Calu3 (cell line): ENCODE measurements around the gene SPATA12. TPM values are rescaled to one million over a fixed set of nuclear protein-coding genes. Genes with fewer than 3 reads are reported as not detected.

Experiments used
- BruUV-seq: library from RNA; stranded (reverse); fragments of 400-500 nt; replicated peaks from 2 replicates; lab custom pipeline; 2021; lab: Mats Ljungman, UMichigan
- CTCF ChIA-PET: fragments of 300-600 bp; sonication (Branson Sonifier 250); formaldehyde crosslinking; loops from one replicate; lab custom pipeline; 2022; ENCODE audit warnings: antibody characterized with exemption; lab: Charles Lee
- DNase-seq: peaks from one replicate; pipeline ENCODE4 v3.0.0; 2022
- H3K27ac Mint-ChIP-seq: one replicate; pipeline ENCODE4 v1.8.0; 2022; ENCODE audit warnings: mixed read lengths; ENCODE audit not compliant: unreplicated experiment
- H3K27me3 Mint-ChIP-seq: one replicate; pipeline ENCODE4 v1.8.0; 2022; ENCODE audit warnings: mixed read lengths; ENCODE audit not compliant: unreplicated experiment
- H3K36me3 Mint-ChIP-seq: one replicate; pipeline ENCODE4 v1.8.0; 2022; ENCODE audit warnings: mild to moderate bottlenecking, moderate library complexity, mixed read lengths; ENCODE audit not compliant: insufficient read depth, unreplicated experiment
- H3K4me1 Mint-ChIP-seq: one replicate; pipeline ENCODE4 v1.8.0; 2022; ENCODE audit warnings: mild to moderate bottlenecking, low read depth, mixed read lengths; ENCODE audit not compliant: unreplicated experiment
- H3K4me3 Mint-ChIP-seq: one replicate; pipeline ENCODE4 v1.8.0; 2022; ENCODE audit warnings: mild to moderate bottlenecking, low read depth, moderate library complexity, mixed read lengths; ENCODE audit not compliant: unreplicated experiment
- H3K9me3 Mint-ChIP-seq: one replicate; pipeline ENCODE4 v1.8.0; 2022; ENCODE audit warnings: low read depth, mixed read lengths; ENCODE audit not compliant: unreplicated experiment
- CTCF ChIP-seq: fragments of 200-600 bp; IDR thresholded peaks from one replicate; pipeline ENCODE4 v1.8.0; 2022; ENCODE audit warnings: antibody characterized with exemption; ENCODE audit not compliant: unreplicated experiment
- intact Hi-C: fragments of 100-400 bp; cut with micrococcal nuclease; formaldehyde crosslinking; loops from one replicate; pipeline ENCODE4 v1.10.0; 2022; ENCODE audit not compliant: unreplicated experiment
- total RNA-seq: library from RNA; stranded (reverse); gene quantifications from 2 replicates; pipeline ENCODE4 v1.2.3, GENCODE V29; 2022

The SPATA12 gene
- total RNA-seq, 1 experiment from 2014 or later, result 0.47 TPM

GRCh38 chr3:57059411-57059810 lies 1.1 kb upstream of the SPATA12 start:
- no peak overlapping the region for H3K27ac Mint-ChIP-seq
- CTCF ChIA-PET, result no interaction called here

GRCh38 chr3:57061556-57061955 lies 1.1 kb downstream of the SPATA12 start:
- TF ChIP-seq CTCF, result no peak
- DNase-seq, result no peak
- TSS peak; percentile 80 for BruUV-seq
- Mint-ChIP-seq H3K27me3 (no peaks in the 10 kb centered on the region), H3K4me3 (peak overlapping the region; percentile 43), H3K36me3 (peaks cover 4% of the 10 kb centered on the region), H3K9me3 (no peaks in the 10 kb centered on the region), H3K27ac (peak overlapping the region; percentile 90), H3K4me1 (peaks cover 59% of the 10 kb centered on the region)
- CTCF ChIA-PET, result no interaction called here
- intact Hi-C loops, result loop anchor here (2.0 to 10.0 kb wide), 2 partner anchors 55 to 357 kb away; no protein-coding TSS in a partner anchor

More at GRCh38 chr3:57059411-57059810, 1.1 kb upstream of the SPATA12 start:
- intact Hi-C loops, result no loop called here
- no peaks in the 10 kb centered on the region for H3K27me3 Mint-ChIP-seq
- no peak for TF ChIP-seq CTCF
- H3K4me3 Mint-ChIP-seq, result no peak overlapping the region
- H3K36me3 Mint-ChIP-seq, result no peaks in the 10 kb centered on the region
- no peak for DNase-seq
- BruUV-seq, result no TSS peak
- H3K4me1 Mint-ChIP-seq, result peaks cover 60% of the 10 kb centered on the region
- H3K9me3 Mint-ChIP-seq, result no peaks in the 10 kb centered on the region

- peaks cover 56% of the 10 kb centered on the region for H3K4me1 Mint-ChIP-seq
Measured at GRCh38 chr3:57062101-57062631, 1.7 kb downstream of the SPATA12 start.

GRCh38 chr3:57063032-57063431 lies 2.6 kb downstream of the SPATA12 start:
- Mint-ChIP-seq H3K4me1 (peaks cover 48% of the 10 kb centered on the region), H3K27ac (peak overlapping the region; percentile 17), H3K27me3 (no peaks in the 10 kb centered on the region), H3K9me3 (no peaks in the 10 kb centered on the region), H3K4me3 (no peak overlapping the region), H3K36me3 (peaks cover 4% of the 10 kb centered on the region)
- CTCF ChIA-PET, result no interaction called here
- BruUV-seq, result no TSS peak
- no peak for TF ChIP-seq CTCF
- intact Hi-C loops, result loop anchor here (10.0 kb wide), 1 partner anchor 358 kb away; no protein-coding TSS in a partner anchor
- DNase-seq, result no peak

More at GRCh38 chr3:57062101-57062631, 1.7 kb downstream of the SPATA12 start:
- peaks cover 4% of the 10 kb centered on the region for H3K36me3 Mint-ChIP-seq
- H3K4me3 Mint-ChIP-seq, result no peak overlapping the region
- intact Hi-C loops, result loop anchor here (10.0 kb wide), 1 partner anchor 357 kb away; no protein-coding TSS in a partner anchor
- peak overlapping the region; percentile 90 for H3K27ac Mint-ChIP-seq
- no TSS peak for BruUV-seq
- no peaks in the 10 kb centered on the region for H3K27me3 Mint-ChIP-seq
- no peak for TF ChIP-seq CTCF
- H3K9me3 Mint-ChIP-seq, result no peaks in the 10 kb centered on the region
- DNase-seq, result no peak
- CTCF ChIA-PET, result no interaction called here
